Measurements from ENCODE around the gene STARD8. TPM values are rescaled to one million over a fixed set of nuclear protein-coding genes. Genes with fewer than 3 reads are reported as not detected.
"Not testable (repeated sequence)": the region's sequence is repeated elsewhere in the genome, so short reads cannot be mapped to it uniquely, and the experiment has no call there.

The STARD8 gene
- total RNA-seq (2014; rRNA removed; shearing (Covaris generic)): 0.97 and 1.1 TPM in 2 replicates

GRCh38 chrX:68647156-68647957 lies at the start of gene STARD8:
STARD8 (plus strand) TSS chrX:68647666; CDS start chrX:68647883, 217 bp downstream.
- DNase-seq (ENCODE audit: low spot score): peak; percentile 44

GRCh38 chrX:68598841-68599240 lies 48.6 kb upstream of the STARD8 start:
- no peak for DNase-seq (ENCODE audit: low spot score)

- peak; percentile 37 for DNase-seq (ENCODE audit: low spot score)
These were observed 48.0 kb upstream of the STARD8 start for GRCh38 chrX:68599256-68600152.

GRCh38 chrX:68604216-68604615 lies 43.2 kb upstream of the STARD8 start:
- not testable (repeated sequence) for DNase-seq (ENCODE audit: low spot score)

- not testable (repeated sequence) for DNase-seq (ENCODE audit: low spot score)
These were observed 32.7 kb upstream of the STARD8 start for GRCh38 chrX:68614733-68615132.

GRCh38 chrX:68627986-68628385 lies 19.5 kb upstream of the STARD8 start:
- DNase-seq (ENCODE audit: low spot score): no peak

- DNase-seq (ENCODE audit: low spot score): not testable (repeated sequence)
These were observed 17.5 kb upstream of the STARD8 start for GRCh38 chrX:68629936-68630335.

- DNase-seq (ENCODE audit: low spot score): no peak
These were observed 16.1 kb upstream of the STARD8 start for GRCh38 chrX:68631336-68631735.

- DNase-seq (ENCODE audit: low spot score): no peak
These were observed 15.0 kb upstream of the STARD8 start for GRCh38 chrX:68632491-68632890.

- no peak for DNase-seq (ENCODE audit: low spot score)
These were observed 13.5 kb upstream of the STARD8 start for GRCh38 chrX:68633981-68634380.

- peak; percentile 20 for DNase-seq (ENCODE audit: low spot score)
These were observed 12.7 kb upstream of the STARD8 start for GRCh38 chrX:68634649-68635227.

- DNase-seq (ENCODE audit: low spot score): no peak
These were observed 6.8 kb upstream of the STARD8 start for GRCh38 chrX:68640661-68641060.

- no peak for DNase-seq (ENCODE audit: low spot score)
These were observed 2.6 kb upstream of the STARD8 start for GRCh38 chrX:68644861-68645260.

- DNase-seq (ENCODE audit: low spot score): no peak
These were observed 1.0 kb upstream of the STARD8 start for GRCh38 chrX:68646421-68646820.

GRCh38 chrX:68648960-68649359 lies 1.5 kb downstream of the STARD8 start:
- no peak for DNase-seq (ENCODE audit: low spot score)

GRCh38 chrX:68650491-68650890 lies 3.0 kb downstream of the STARD8 start:
- no peak for DNase-seq (ENCODE audit: low spot score)

GRCh38 chrX:68651110-68651509 lies 3.6 kb downstream of the STARD8 start:
- DNase-seq (ENCODE audit: low spot score): no peak

- no peak for DNase-seq (ENCODE audit: low spot score)
These were observed 5.1 kb downstream of the STARD8 start for GRCh38 chrX:68652326-68653170.

GRCh38 chrX:68654693-68655092 lies 7.2 kb downstream of the STARD8 start:
- no peak for DNase-seq (ENCODE audit: low spot score)

- DNase-seq (ENCODE audit: low spot score): not testable (repeated sequence)
These were observed 9.0 kb downstream of the STARD8 start for GRCh38 chrX:68656473-68656872.

- DNase-seq (ENCODE audit: low spot score): no peak
These were observed 11.1 kb downstream of the STARD8 start for GRCh38 chrX:68658530-68658929.
